ENCODE results near the gene USP11.
"Not testable (repeated sequence)": the region's sequence is repeated elsewhere in the genome, so short reads cannot be mapped to it uniquely, and the experiment has no call there.

Gene USP11

GRCh38 chrX:47284616-47285015, 51.8 kb downstream of the USP11 start:
- H3K4me3 ChIP-seq (ENCODE audit: low read length); DNase-seq (ENCODE audit: low read depth, low spot score): not testable (repeated sequence)

GRCh38 chrX:47285836-47286320, 53.1 kb downstream of the USP11 start:
- no peak overlapping the region for H3K4me3 ChIP-seq (ENCODE audit: low read length)
- DNase-seq (ENCODE audit: low read depth, low spot score), result no peak

- DNase-seq (ENCODE audit: low read depth, low spot score), result no peak
- no peak overlapping the region for H3K4me3 ChIP-seq (ENCODE audit: low read length)
Measured at GRCh38 chrX:47293106-47293505, 60.3 kb downstream of the USP11 start.

- H3K4me3 ChIP-seq (ENCODE audit: low read length), result no peak overlapping the region
- DNase-seq (ENCODE audit: low read depth, low spot score), result no peak
Measured at GRCh38 chrX:47296766-47297365, 64.1 kb downstream of the USP11 start.

GRCh38 chrX:47297874-47298273, 65.1 kb downstream of the USP11 start:
- no peak overlapping the region for H3K4me3 ChIP-seq (ENCODE audit: low read length)
- DNase-seq (ENCODE audit: low read depth, low spot score), result no peak

Measured in Jurkat, Clone E6-1 (cell line).